WTC11 (cell line): ENCODE results near the gene PTPRN2. TPM values are rescaled to one million over a fixed set of nuclear protein-coding genes. Genes with fewer than 3 reads are reported as not detected.
A peak's percentile ranks its signal among the peaks of the same experiment; 100 is the strongest.

Experiments
- ATAC-seq: fragments of 200-7000 bp; cut with Tn5 transposase; 2 replicates; pipeline ENCODE4 v1.10.0; 2021; ENCODE audit warnings: mild to moderate bottlenecking, moderate library complexity
- CTCF ChIA-PET: fragments of 300-600 bp; sonication (Branson Sonifier 250); formaldehyde crosslinking; loops from one replicate; lab custom pipeline; 2021; ENCODE audit warnings: antibody characterized with exemption; lab: Charles Lee
- POLR2A ChIA-PET: fragments of 350-600 bp; sonication (Branson Sonifier 250); formaldehyde crosslinking; loops from one replicate; lab custom pipeline; 2021; ENCODE audit warnings: antibody characterized with exemption; lab: Charles Lee
- DNase-seq: peaks from one replicate; pipeline ENCODE4 v3.0.0; 2021; ENCODE audit warnings: low spot score
- H3K27ac Mint-ChIP-seq: 2 replicates; pipeline ENCODE4 v1.8.0; 2021; ENCODE audit warnings: mixed read lengths
- H3K27me3 Mint-ChIP-seq: 2 replicates; pipeline ENCODE4 v1.8.0; 2021; ENCODE audit warnings: low read depth, mild to moderate bottlenecking, moderate library complexity, mixed read lengths
- H3K36me3 Mint-ChIP-seq: 2 replicates; pipeline ENCODE4 v1.8.0; 2021; ENCODE audit warnings: mixed read lengths
- H3K4me1 Mint-ChIP-seq: 2 replicates; pipeline ENCODE4 v1.8.0; 2022; ENCODE audit warnings: mixed read lengths
- H3K4me3 Mint-ChIP-seq: 2 replicates; pipeline ENCODE4 v1.8.0; 2021; ENCODE audit warnings: mild to moderate bottlenecking, moderate library complexity, mixed read lengths
- H3K9me3 Mint-ChIP-seq: 2 replicates; pipeline ENCODE4 v1.8.0; 2021; ENCODE audit warnings: mixed read lengths
- AFF4 ChIP-seq: sonication (generic); formaldehyde crosslinking; IDR thresholded peaks from 2 replicates; pipeline ENCODE4 v1.8.1; 2023; ENCODE audit warnings: mild to moderate bottlenecking, missing genetic modification reagents, borderline replicate concordance
- CREM ChIP-seq: sonication (generic); formaldehyde crosslinking; IDR thresholded peaks from 2 replicates; pipeline ENCODE4 v1.8.1; 2022; ENCODE audit warnings: mild to moderate bottlenecking, missing genetic modification reagents, moderate library complexity
- CTCF ChIP-seq: fragments of 200-600 bp; IDR thresholded peaks from 2 replicates; pipeline ENCODE4 v1.8.0; 2022; ENCODE audit warnings: antibody characterized with exemption
- ETV6 ChIP-seq: sonication (generic); formaldehyde crosslinking; IDR thresholded peaks from 2 replicates; pipeline ENCODE4 v1.8.1; 2022; ENCODE audit warnings: mild to moderate bottlenecking, missing genetic modification reagents
- FOXP1 ChIP-seq: sonication (generic); formaldehyde crosslinking; IDR thresholded peaks from 2 replicates; pipeline ENCODE4 v1.8.0; 2022; ENCODE audit warnings: missing genetic modification reagents, mild to moderate bottlenecking, moderate library complexity, borderline replicate concordance
- FOXP4 ChIP-seq: sonication (generic); formaldehyde crosslinking; IDR thresholded peaks from 2 replicates; pipeline ENCODE4 v1.8.0; 2022; ENCODE audit warnings: mild to moderate bottlenecking, missing genetic modification reagents
- GTF2I ChIP-seq: fragments of 250-450 bp; sonication (Bioruptor Pico); conservative IDR thresholded peaks from 2 replicates; pipeline ENCODE4 v1.4.0; 2021; ENCODE audit warnings: mild to moderate bottlenecking
- JUN ChIP-seq: sonication (generic); formaldehyde crosslinking; IDR thresholded peaks from 2 replicates; pipeline ENCODE4 v1.8.0; 2023; ENCODE audit warnings: mild to moderate bottlenecking, missing genetic modification reagents
- NFATC4 ChIP-seq: fragments of 250-450 bp; sonication (Bioruptor Pico); IDR thresholded peaks from 2 replicates; pipeline ENCODE4 v1.9.0; 2021; ENCODE audit warnings: mild to moderate bottlenecking
- SMAD4 ChIP-seq: sonication (generic); formaldehyde crosslinking; IDR thresholded peaks from 2 replicates; pipeline ENCODE4 v1.8.0; 2022; ENCODE audit warnings: mild to moderate bottlenecking, missing genetic modification reagents
- SP1 ChIP-seq: sonication (generic); formaldehyde crosslinking; conservative IDR thresholded peaks from 2 replicates; pipeline ENCODE4 v1.8.1; 2022; ENCODE audit warnings: missing genetic modification reagents
- TEAD1 ChIP-seq: sonication (generic); formaldehyde crosslinking; IDR thresholded peaks from 2 replicates; pipeline ENCODE4 v1.8.0; 2022; ENCODE audit warnings: mild to moderate bottlenecking, missing genetic modification reagents
- USF1 ChIP-seq: sonication (generic); formaldehyde crosslinking; IDR thresholded peaks from 2 replicates; pipeline ENCODE4 v1.8.0; 2022; ENCODE audit warnings: mild to moderate bottlenecking, missing genetic modification reagents
- ZBTB43 ChIP-seq: sonication (generic); formaldehyde crosslinking; IDR thresholded peaks from 2 replicates; pipeline ENCODE4 v1.8.1; 2023; ENCODE audit warnings: mild to moderate bottlenecking, missing genetic modification reagents
- total RNA-seq: library from RNA; stranded (reverse); gene quantifications from 3 replicates; pipeline ENCODE4 v1.2.3, GENCODE V29; 2021
- TF ChIP-seq, protein P1 (sequence below): sonication (generic); formaldehyde crosslinking; IDR thresholded peaks from 2 replicates; pipeline ENCODE4 v1.8.0; 2023; ENCODE audit warnings: missing genetic modification reagents, mild to moderate bottlenecking, borderline replicate concordance
- TF ChIP-seq, protein P2 (sequence below): sonication (generic); formaldehyde crosslinking; IDR thresholded peaks from 2 replicates; pipeline ENCODE4 v1.8.0; 2022; ENCODE audit warnings: mild to moderate bottlenecking, missing genetic modification reagents
- TF ChIP-seq, protein P3 (sequence below): sonication (generic); formaldehyde crosslinking; IDR thresholded peaks from 2 replicates; pipeline ENCODE4 v1.8.1; 2023; ENCODE audit warnings: mild to moderate bottlenecking, moderate library complexity, missing genetic modification reagents

Gene PTPRN2
- total RNA-seq, 1 experiment from 2014 or later: 4.7 TPM

- TF ChIP-seq, protein P1, sequence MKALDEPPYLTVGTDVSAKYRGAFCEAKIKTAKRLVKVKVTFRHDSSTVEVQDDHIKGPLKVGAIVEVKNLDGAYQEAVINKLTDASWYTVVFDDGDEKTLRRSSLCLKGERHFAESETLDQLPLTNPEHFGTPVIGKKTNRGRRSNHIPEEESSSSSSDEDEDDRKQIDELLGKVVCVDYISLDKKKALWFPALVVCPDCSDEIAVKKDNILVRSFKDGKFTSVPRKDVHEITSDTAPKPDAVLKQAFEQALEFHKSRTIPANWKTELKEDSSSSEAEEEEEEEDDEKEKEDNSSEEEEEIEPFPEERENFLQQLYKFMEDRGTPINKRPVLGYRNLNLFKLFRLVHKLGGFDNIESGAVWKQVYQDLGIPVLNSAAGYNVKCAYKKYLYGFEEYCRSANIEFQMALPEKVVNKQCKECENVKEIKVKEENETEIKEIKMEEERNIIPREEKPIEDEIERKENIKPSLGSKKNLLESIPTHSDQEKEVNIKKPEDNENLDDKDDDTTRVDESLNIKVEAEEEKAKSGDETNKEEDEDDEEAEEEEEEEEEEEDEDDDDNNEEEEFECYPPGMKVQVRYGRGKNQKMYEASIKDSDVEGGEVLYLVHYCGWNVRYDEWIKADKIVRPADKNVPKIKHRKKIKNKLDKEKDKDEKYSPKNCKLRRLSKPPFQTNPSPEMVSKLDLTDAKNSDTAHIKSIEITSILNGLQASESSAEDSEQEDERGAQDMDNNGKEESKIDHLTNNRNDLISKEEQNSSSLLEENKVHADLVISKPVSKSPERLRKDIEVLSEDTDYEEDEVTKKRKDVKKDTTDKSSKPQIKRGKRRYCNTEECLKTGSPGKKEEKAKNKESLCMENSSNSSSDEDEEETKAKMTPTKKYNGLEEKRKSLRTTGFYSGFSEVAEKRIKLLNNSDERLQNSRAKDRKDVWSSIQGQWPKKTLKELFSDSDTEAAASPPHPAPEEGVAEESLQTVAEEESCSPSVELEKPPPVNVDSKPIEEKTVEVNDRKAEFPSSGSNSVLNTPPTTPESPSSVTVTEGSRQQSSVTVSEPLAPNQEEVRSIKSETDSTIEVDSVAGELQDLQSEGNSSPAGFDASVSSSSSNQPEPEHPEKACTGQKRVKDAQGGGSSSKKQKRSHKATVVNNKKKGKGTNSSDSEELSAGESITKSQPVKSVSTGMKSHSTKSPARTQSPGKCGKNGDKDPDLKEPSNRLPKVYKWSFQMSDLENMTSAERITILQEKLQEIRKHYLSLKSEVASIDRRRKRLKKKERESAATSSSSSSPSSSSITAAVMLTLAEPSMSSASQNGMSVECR: peak; percentile 68; the same call in 1 of the 2 replicates
- no peak for TF ChIP-seq NFATC4 (CRISPR knock-in tag)
- TF ChIP-seq TEAD1 (CRISPR knock-in tag): peak; percentile 13; the same call in 1 of the 2 replicates
- TF ChIP-seq AFF4 (CRISPR knock-in tag): 0 out of 2 replicates have a peak, but pooled peaks have one; percentile 24
- TF ChIP-seq FOXP4 (CRISPR knock-in tag): peak; percentile 64; the same call in 1 of the 2 replicates
- peak; percentile 74 for TF ChIP-seq ETV6 (CRISPR knock-in tag)
- TF ChIP-seq, protein P2, sequence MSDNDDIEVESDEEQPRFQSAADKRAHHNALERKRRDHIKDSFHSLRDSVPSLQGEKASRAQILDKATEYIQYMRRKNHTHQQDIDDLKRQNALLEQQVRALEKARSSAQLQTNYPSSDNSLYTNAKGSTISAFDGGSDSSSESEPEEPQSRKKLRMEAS (CRISPR knock-in tag): peak; percentile 44; the same call in 1 of the 2 replicates
- TF ChIP-seq GTF2I (CRISPR knock-in tag): no peak
- TF ChIP-seq SP1: peak; percentile 17; the same call in 1 of the 2 replicates
- TF ChIP-seq CTCF: no peak
- 0 out of 2 replicates have a peak, but pooled peaks have one; percentile 20 for TF ChIP-seq CREM (CRISPR knock-in tag)
- 0 out of 2 replicates have a peak, but pooled peaks have one; percentile 35 for TF ChIP-seq FOXP1 (CRISPR knock-in tag)
- TF ChIP-seq ZBTB43: peak; percentile 87
- TF ChIP-seq, protein P3, sequence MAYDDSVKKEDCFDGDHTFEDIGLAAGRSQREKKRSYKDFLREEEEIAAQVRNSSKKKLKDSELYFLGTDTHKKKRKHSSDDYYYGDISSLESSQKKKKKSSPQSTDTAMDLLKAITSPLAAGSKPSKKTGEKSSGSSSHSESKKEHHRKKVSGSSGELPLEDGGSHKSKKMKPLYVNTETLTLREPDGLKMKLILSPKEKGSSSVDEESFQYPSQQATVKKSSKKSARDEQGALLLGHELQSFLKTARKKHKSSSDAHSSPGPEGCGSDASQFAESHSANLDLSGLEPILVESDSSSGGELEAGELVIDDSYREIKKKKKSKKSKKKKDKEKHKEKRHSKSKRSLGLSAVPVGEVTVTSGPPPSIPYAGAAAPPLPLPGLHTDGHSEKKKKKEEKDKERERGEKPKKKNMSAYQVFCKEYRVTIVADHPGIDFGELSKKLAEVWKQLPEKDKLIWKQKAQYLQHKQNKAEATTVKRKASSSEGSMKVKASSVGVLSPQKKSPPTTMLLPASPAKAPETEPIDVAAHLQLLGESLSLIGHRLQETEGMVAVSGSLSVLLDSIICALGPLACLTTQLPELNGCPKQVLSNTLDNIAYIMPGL (CRISPR knock-in tag): 0 out of 2 replicates have a peak, but pooled peaks have one; percentile 59
- no peak for TF ChIP-seq JUN
- no peak for TF ChIP-seq SMAD4 (CRISPR knock-in tag)
- peak; percentile 12; the same call in 1 of the 2 replicates for TF ChIP-seq USF1 (CRISPR knock-in tag)
- TF ChIP-seq, all 79 proteins: peak for 12
- H3K4me3 Mint-ChIP-seq: peak overlapping the region; percentile 52
- CTCF ChIA-PET: interaction anchor here (1.5 to 1.6 kb wide), 3 partner anchors 8 to 843 kb away, joined by 3 to 7 read pairs (median 4); no protein-coding TSS in a partner anchor
- peak overlapping the region; percentile 98 for H3K27ac Mint-ChIP-seq
- POLR2A ChIA-PET: no interaction called here
- H3K36me3 Mint-ChIP-seq: peaks cover 31% of the 10 kb centered on the region
- DNase-seq: peak; percentile 82
- peaks cover 21% of the 10 kb centered on the region for H3K4me1 Mint-ChIP-seq
- peak; percentile 78 for ATAC-seq
- peaks cover 10% of the 10 kb centered on the region for H3K27me3 Mint-ChIP-seq
- peaks cover 15% of the 10 kb centered on the region for H3K9me3 Mint-ChIP-seq
Measured at GRCh38 chr7:158317238-158318205, 270.1 kb downstream of the PTPRN2 start.
